Lower leg skin (tissue), 3 donors: Measurements from ENCODE around the gene PTGS1.

Source experiments
- POLR2A ChIP-seq, 2 donors: fragments of 450-650 bp; IDR thresholded peaks; one replicate each; pipeline ENCODE4 v1.6.1; 2016 to 2017; ENCODE audit warnings: antibody characterized with exemption in 2 of 2, mild to moderate bottlenecking in 1 of 2, moderate library complexity in 1 of 2
- TF ChIP-seq, protein P1 (sequence below), 3 donors: fragments of 450-650 bp; IDR thresholded peaks; one replicate each; pipeline ENCODE4 v1.5.1; 2016; ENCODE audit warnings: antibody characterized with exemption in 3 of 3, mild to moderate bottlenecking in 3 of 3, moderate library complexity in 2 of 3

DNA sequence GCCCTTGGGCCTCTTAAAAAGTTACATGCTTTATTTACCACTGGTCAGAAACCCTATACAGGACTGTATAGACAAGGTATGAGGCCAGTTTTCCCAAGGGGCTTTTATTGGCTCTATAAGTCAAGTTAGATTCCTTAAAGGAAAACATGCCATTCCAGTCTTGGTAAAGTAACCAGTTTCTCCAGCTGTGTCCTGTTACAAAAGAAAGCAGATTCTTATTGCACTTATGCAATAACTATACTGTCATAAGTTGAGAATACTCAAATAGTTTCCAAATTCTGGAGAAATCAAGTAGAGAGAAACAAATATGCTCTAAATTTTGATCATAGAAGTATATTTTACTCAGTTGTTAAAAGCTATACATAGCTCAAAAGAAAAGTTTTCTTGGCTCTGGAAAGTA is 47.2 kb downstream of the PTGS1 start:
- no peak for TF ChIP-seq POLR2A (IDR thresholded peaks at IDR 0.05)
- TF ChIP-seq, protein P1, sequence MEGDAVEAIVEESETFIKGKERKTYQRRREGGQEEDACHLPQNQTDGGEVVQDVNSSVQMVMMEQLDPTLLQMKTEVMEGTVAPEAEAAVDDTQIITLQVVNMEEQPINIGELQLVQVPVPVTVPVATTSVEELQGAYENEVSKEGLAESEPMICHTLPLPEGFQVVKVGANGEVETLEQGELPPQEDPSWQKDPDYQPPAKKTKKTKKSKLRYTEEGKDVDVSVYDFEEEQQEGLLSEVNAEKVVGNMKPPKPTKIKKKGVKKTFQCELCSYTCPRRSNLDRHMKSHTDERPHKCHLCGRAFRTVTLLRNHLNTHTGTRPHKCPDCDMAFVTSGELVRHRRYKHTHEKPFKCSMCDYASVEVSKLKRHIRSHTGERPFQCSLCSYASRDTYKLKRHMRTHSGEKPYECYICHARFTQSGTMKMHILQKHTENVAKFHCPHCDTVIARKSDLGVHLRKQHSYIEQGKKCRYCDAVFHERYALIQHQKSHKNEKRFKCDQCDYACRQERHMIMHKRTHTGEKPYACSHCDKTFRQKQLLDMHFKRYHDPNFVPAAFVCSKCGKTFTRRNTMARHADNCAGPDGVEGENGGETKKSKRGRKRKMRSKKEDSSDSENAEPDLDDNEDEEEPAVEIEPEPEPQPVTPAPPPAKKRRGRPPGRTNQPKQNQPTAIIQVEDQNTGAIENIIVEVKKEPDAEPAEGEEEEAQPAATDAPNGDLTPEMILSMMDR (IDR thresholded peaks at IDR 0.05), result no peak
